NK-92 treated with Interleukin-12 subunit alpha and Interleukin-12 subunit beta, amount 100 ng/mL, for 24 hours (cell line): ENCODE measurements around the gene VWA8.
"Not testable (repeated sequence)": the region's sequence is repeated elsewhere in the genome, so short reads cannot be mapped to it uniquely, and the experiment has no call there.

Source experiments
- DNase-seq: peaks from one replicate; lab custom pipeline; 2025; lab: John Stamatoyannopoulos, UW

VWA8 gene

GRCh38 chr13:41588448-41588847 is 372.5 kb downstream of the VWA8 start:
- no peak for DNase-seq

GRCh38 chr13:41587490-41587889 is 373.4 kb downstream of the VWA8 start:
- no peak for DNase-seq

- no peak for DNase-seq
These were observed 374.7 kb downstream of the VWA8 start for GRCh38 chr13:41586216-41586615.

GRCh38 chr13:41582027-41582463 is 378.9 kb downstream of the VWA8 start:
- DNase-seq: no peak

- DNase-seq: no peak
These were observed 380.6 kb downstream of the VWA8 start for GRCh38 chr13:41580345-41580744.

- DNase-seq: no peak
These were observed 381.0 kb downstream of the VWA8 start for GRCh38 chr13:41579881-41580280.

- no peak for DNase-seq
These were observed 381.7 kb downstream of the VWA8 start for GRCh38 chr13:41579168-41579567.

- no peak for DNase-seq
These were observed 382.5 kb downstream of the VWA8 start for GRCh38 chr13:41578371-41578770.

GRCh38 chr13:41577436-41577835 is 383.5 kb downstream of the VWA8 start:
- no peak for DNase-seq

- DNase-seq: not testable (repeated sequence)
These were observed 387.3 kb downstream of the VWA8 start for GRCh38 chr13:41573640-41574039.

- not testable (repeated sequence) for DNase-seq
These were observed 389.0 kb downstream of the VWA8 start for GRCh38 chr13:41571817-41572340.

GRCh38 chr13:41568972-41569351 is 391.9 kb downstream of the VWA8 start:
- no peak for DNase-seq

GRCh38 chr13:41568143-41568971 is 392.6 kb downstream of the VWA8 start:
- DNase-seq: no peak

GRCh38 chr13:41567363-41567762 is 393.5 kb downstream of the VWA8 start:
- no peak for DNase-seq

- DNase-seq: no peak
These were observed 395.1 kb downstream of the VWA8 start for GRCh38 chr13:41565846-41566245.

- DNase-seq: no peak
These were observed 395.7 kb downstream of the VWA8 start for GRCh38 chr13:41565216-41565615.

GRCh38 chr13:41563984-41564365 is 396.9 kb downstream of the VWA8 start:
- DNase-seq: no peak

GRCh38 chr13:41563341-41563983 is 397.4 kb downstream of the VWA8 start:
- no peak for DNase-seq

- no peak for DNase-seq
These were observed 398.2 kb downstream of the VWA8 start for GRCh38 chr13:41562541-41563178.

GRCh38 chr13:41562083-41562482 is 398.8 kb downstream of the VWA8 start:
- DNase-seq: no peak

GRCh38 chr13:41561170-41561569 is 399.7 kb downstream of the VWA8 start:
- DNase-seq: no peak

- no peak for DNase-seq
These were observed 401.9 kb downstream of the VWA8 start for GRCh38 chr13:41558781-41559560.
